HEK293T (cell line): ENCODE data around the gene SKAP1.

Experiments
- CTCF ChIA-PET: fragments of 350-600 bp; formaldehyde crosslinking; extraction: SDS; loops from one replicate; lab custom pipeline; 2021; ENCODE audit warnings: antibody characterized with exemption, inconsistent platforms; lab: Yijun Ruan, JAX
- POLR2A ChIA-PET: fragments of 350-600 bp; formaldehyde crosslinking; extraction: SDS; loops from one replicate; lab custom pipeline; 2020; ENCODE audit warnings: antibody characterized with exemption, inconsistent platforms; lab: Yijun Ruan, JAX
- DNase-seq: peaks from one replicate; pipeline ENCODE4 v3.0.0; 2012; ENCODE audit warnings: mixed read lengths; ENCODE audit errors: extremely low spot score
- ARNT ChIP-seq: fragments of 450-650 bp; IDR thresholded peaks from 2 replicates; pipeline ENCODE4 v1.6.1; 2017; ENCODE audit warnings: mild to moderate bottlenecking
- BHLHE40 ChIP-seq: fragments of 450-650 bp; IDR thresholded peaks from 2 replicates; pipeline ENCODE4 v1.6.1; 2016; ENCODE audit warnings: mild to moderate bottlenecking, moderate library complexity, borderline replicate concordance
- CTBP1 ChIP-seq: fragments of 450-650 bp; IDR thresholded peaks from 2 replicates; pipeline ENCODE4 v1.6.1; 2016; ENCODE audit warnings: borderline replicate concordance
- ELF4 ChIP-seq: fragments of 450-650 bp; IDR thresholded peaks from 2 replicates; pipeline ENCODE4 v1.6.1; 2017; ENCODE audit warnings: antibody characterized with exemption
- FOXA1 ChIP-seq: fragments of 450-650 bp; IDR thresholded peaks from 2 replicates; pipeline ENCODE4 v1.6.1; 2016; ENCODE audit warnings: mild to moderate bottlenecking
- FOXK2 ChIP-seq: fragments of 450-650 bp; IDR thresholded peaks from 2 replicates; pipeline ENCODE4 v1.6.1; 2016; ENCODE audit warnings: mild to moderate bottlenecking
- FOXM1 ChIP-seq: fragments of 450-650 bp; IDR thresholded peaks from 2 replicates; pipeline ENCODE4 v1.6.1; 2017; ENCODE audit warnings: mild to moderate bottlenecking, borderline replicate concordance
- HDGF ChIP-seq: fragments of 450-650 bp; IDR thresholded peaks from 2 replicates; pipeline ENCODE4 v1.6.1; 2017; ENCODE audit warnings: antibody characterized with exemption, borderline replicate concordance
- L3MBTL2 ChIP-seq: fragments of 450-650 bp; conservative IDR thresholded peaks from 2 replicates; pipeline ENCODE4 v1.6.1; 2016; ENCODE audit warnings: mild to moderate bottlenecking
- LEF1 ChIP-seq: fragments of 450-650 bp; IDR thresholded peaks from 2 replicates; pipeline ENCODE4 v1.6.1; 2017; ENCODE audit warnings: mild to moderate bottlenecking, borderline replicate concordance
- NFRKB ChIP-seq: fragments of 450-650 bp; IDR thresholded peaks from 2 replicates; pipeline ENCODE4 v1.6.1; 2016; ENCODE audit warnings: mild to moderate bottlenecking, moderate library complexity
- PKNOX1 ChIP-seq: fragments of 450-650 bp; IDR thresholded peaks from 2 replicates; pipeline ENCODE4 v1.6.1; 2016
- SP1 ChIP-seq: fragments of 450-650 bp; IDR thresholded peaks from 2 replicates; pipeline ENCODE4 v1.6.1; 2017
- SUZ12 ChIP-seq: fragments of 450-650 bp; IDR thresholded peaks from 2 replicates; pipeline ENCODE4 v1.6.1; 2016; ENCODE audit warnings: mild to moderate bottlenecking
- TARDBP ChIP-seq: fragments of 450-650 bp; IDR thresholded peaks from 2 replicates; pipeline ENCODE4 v1.6.1; 2016
- ZNF384 ChIP-seq: fragments of 450-650 bp; IDR thresholded peaks from 2 replicates; pipeline ENCODE4 v1.6.1; 2016

The SKAP1 gene

DNA sequence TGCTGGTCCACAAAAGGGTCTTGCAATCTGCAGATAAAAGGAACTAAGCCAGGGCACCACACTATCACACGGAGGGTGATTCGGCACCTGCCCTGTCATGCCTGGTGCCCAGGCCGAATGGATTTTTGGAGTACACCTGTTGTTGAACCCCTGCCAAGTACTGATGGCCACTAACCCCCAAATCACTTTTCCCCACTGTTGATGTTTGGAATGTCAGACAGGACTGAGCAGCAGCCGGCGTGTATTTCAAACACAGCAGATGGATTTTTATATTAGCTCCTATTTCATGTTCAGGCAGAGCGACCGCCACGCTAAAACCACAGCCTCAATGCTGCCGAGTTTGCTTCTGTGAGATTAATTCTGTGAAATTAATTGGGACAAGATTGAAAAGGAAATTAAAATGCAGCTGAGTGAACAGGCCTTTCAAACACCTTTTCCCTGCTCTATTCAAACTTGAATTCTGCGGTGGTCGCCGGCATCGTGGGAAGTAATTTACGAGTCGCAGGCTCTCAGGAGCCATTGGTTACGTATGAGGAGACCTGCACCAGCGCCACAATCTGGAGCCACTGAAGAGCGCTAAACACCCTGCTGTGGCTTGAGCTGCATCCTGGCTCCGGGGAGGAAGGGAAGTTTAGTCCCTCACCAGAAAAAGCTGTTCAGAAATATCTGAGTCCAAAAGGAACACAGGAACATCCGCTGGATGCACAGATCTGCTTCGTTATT is 274.0 kb downstream of the SKAP1 start:
- DNase-seq, result no peak
- POLR2A ChIA-PET, result interaction anchor here (1.3 kb wide), 1 partner anchor 470 kb away, joined by 3 read pairs; the partner anchor contains the start of gene HOXB9
- TF ChIP-seq HDGF (no peak), ARNT (no peak), ELF4 (no peak), SUZ12 (no peak), SP1 (no peak), FOXM1 (no peak), CTBP1 (no peak), PKNOX1 (no peak), L3MBTL2 (no peak), LEF1 (no peak), TARDBP (no peak)
- CTCF ChIA-PET, result interaction anchor here (0.5 to 0.7 kb wide), 2 partner anchors 457 to 735 kb away, joined by 3 read pairs; no protein-coding TSS in a partner anchor

GRCh38 chr17:48153691-48154358 is 276.2 kb downstream of the SKAP1 start:
- CTCF ChIA-PET, result interaction anchor here (0.8 to 1.2 kb wide), 7 partner anchors 21 to 177 kb away, joined by 3 to 5 read pairs (median 3); no protein-coding TSS in a partner anchor
- POLR2A ChIA-PET, result no interaction called here
- no peak for TF ChIP-seq ARNT
- peak; percentile 100 for TF ChIP-seq ZNF384

DNA sequence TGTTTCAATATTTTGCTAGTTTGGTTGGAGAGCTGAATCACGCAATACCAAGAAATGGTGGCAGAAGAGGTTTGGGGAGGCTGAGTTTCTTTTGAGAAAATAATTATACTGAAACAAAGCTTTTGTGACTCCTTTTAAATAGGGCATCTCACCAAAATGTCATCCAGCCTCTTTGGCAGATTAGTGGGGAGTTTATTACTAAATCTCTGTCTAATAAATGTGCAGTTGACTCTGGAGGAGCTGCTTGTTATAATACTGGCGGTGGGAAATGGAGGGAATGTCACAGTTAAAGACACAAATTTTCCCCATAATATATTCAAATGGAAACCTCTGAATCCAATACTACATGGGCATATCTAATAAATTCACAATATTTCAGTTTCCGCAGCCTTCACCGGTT is 277.7 kb downstream of the SKAP1 start:
- no peak for DNase-seq
- TF ChIP-seq ZNF384 (no peak), CTBP1 (no peak), HDGF (no peak), TARDBP (no peak), FOXA1 (no peak), ARNT (no peak), L3MBTL2 (no peak), LEF1 (no peak), BHLHE40 (no peak), FOXM1 (no peak), FOXK2 (no peak), SUZ12 (no peak), PKNOX1 (no peak), SP1 (no peak), ELF4 (no peak), NFRKB (no peak)
- CTCF ChIA-PET, result no interaction called here
- POLR2A ChIA-PET, result no interaction called here

More at GRCh38 chr17:48153691-48154358, 276.2 kb downstream of the SKAP1 start:
- peak; percentile 63 for DNase-seq

GRCh38 chr17:48151220-48151619 is 278.8 kb downstream of the SKAP1 start:
- POLR2A ChIA-PET, result no interaction called here
- TF ChIP-seq ZNF384 (0 out of 2 replicates have a peak, but pooled peaks have one; percentile 2), TARDBP (no peak)
- CTCF ChIA-PET, result interaction anchor here (0.8 kb wide), 1 partner anchor 125 kb away, joined by 3 read pairs; no protein-coding TSS in a partner anchor
- no peak for DNase-seq

DNA sequence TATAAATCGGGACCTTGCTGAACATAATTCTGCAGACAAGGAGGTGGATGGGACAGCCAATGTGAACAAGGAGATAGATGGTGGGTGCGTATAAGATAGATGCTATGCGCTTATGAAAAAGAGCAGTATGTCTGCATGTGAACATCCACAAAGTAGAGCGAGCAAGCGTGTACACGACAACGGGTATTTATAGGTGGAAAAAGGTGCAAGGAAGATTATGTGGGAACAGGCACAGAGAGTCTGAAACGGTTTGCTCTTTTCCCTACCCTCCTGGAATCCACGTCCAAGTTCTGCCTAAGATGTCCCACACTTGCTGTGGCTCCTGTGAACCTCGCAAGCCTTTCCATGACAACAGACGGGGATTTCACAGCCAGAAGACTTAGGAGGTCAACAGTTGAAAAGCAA is 279.4 kb downstream of the SKAP1 start:
- TF ChIP-seq BHLHE40 (no peak), ZNF384 (no peak)
- ChIA-PET CTCF (no interaction called here), POLR2A (no interaction called here)
- no peak for DNase-seq

DNA sequence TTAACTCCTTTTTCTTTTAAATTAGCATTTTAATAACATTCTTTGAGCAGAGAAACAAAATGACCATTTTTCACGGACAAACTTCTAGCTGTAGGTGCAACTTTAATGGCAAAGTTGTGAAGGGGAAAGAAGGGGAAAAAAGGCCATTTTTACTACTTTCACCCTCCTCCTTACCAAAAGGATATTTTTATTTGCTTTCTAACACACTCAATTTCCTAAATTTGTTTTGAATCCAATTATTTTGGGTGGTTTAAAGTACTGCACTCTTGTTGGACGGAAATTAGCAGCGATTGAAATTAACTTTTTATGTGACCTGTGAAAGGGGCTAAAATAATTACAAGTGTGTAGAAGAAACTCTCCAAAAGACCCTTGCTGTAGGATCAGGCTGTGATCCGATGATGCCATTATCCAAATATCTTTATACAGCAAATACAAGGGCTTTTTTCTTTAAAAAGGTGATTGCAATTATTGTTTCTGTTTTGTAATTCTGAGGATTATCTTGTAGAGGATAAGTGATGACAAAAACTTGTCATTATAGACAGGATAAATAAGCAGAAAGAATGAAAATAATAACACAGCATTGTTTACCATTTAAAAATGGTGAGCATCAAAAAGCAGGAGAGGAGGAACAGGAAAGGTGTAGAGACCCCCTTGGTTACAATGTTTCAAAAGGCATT is 280.1 kb downstream of the SKAP1 start:
- POLR2A ChIA-PET, result interaction anchor here (0.7 to 0.8 kb wide), 2 partner anchors 49 to 101 kb away, joined by 3 to 4 read pairs; partner anchors contain the start of gene NFE2L1
- TF ChIP-seq ZNF384 (no peak), SUZ12 (no peak), PKNOX1 (no peak), HDGF (no peak), CTBP1 (no peak), L3MBTL2 (no peak), ARNT (no peak), NFRKB (no peak), FOXA1 (no peak), SP1 (no peak), FOXM1 (no peak), FOXK2 (no peak), BHLHE40 (no peak), LEF1 (no peak), TARDBP (no peak), ELF4 (no peak)
- CTCF ChIA-PET, result interaction anchor here (1.2 to 1.7 kb wide), 3 partner anchors 9 to 15 kb away, joined by 4 to 7 read pairs (median 5); no protein-coding TSS in a partner anchor
- DNase-seq, result no peak
